GM18505 (cell line): ENCODE data around the gene ZDHHC6.

Source experiments
- ATAC-seq: cut with Tn5 transposase; IDR thresholded peaks from one replicate; pipeline ENCODE4 v1.9.1; 2021; ENCODE audit not compliant: unreplicated experiment
- POLR2A ChIP-seq: IDR thresholded peaks from 4 replicates; pipeline ENCODE4 v1.6.1; 2011; ENCODE audit warnings: borderline replicate concordance; ENCODE audit not compliant: insufficient read depth, insufficient read length; ENCODE audit errors: extremely low read depth

The ZDHHC6 gene

GRCh38 chr10:112461029-112461887 lies 14.5 kb upstream of the ZDHHC6 start:
- no peak for ATAC-seq
- TF ChIP-seq POLR2A = no peak

- no peak for TF ChIP-seq POLR2A
- ATAC-seq = no peak
These were observed 13.7 kb upstream of the ZDHHC6 start for GRCh38 chr10:112460366-112460765.

GRCh38 chr10:112456533-112456932 lies 9.8 kb upstream of the ZDHHC6 start:
- ATAC-seq = no peak
- TF ChIP-seq POLR2A = no peak

- TF ChIP-seq POLR2A = no peak
- ATAC-seq = no peak
These were observed 8.4 kb upstream of the ZDHHC6 start for GRCh38 chr10:112454910-112455779.

GRCh38 chr10:112448888-112449287 lies 2.2 kb upstream of the ZDHHC6 start:
- ATAC-seq = no peak
- TF ChIP-seq POLR2A = no peak

GRCh38 chr10:112447620-112447928 lies 860 bp upstream of the ZDHHC6 start:
- no peak for TF ChIP-seq POLR2A

GRCh38 chr10:112446055-112446854 lies 459 bp downstream of the ZDHHC6 start:
- no peak for TF ChIP-seq POLR2A
- no peak for ATAC-seq

More at GRCh38 chr10:112447620-112447928, 860 bp upstream of the ZDHHC6 start:
- no peak for ATAC-seq

GRCh38 chr10:112442063-112442462 lies 4.7 kb downstream of the ZDHHC6 start:
- TF ChIP-seq POLR2A = no peak
- ATAC-seq = no peak

GRCh38 chr10:112441520-112441919 lies 5.2 kb downstream of the ZDHHC6 start:
- ATAC-seq = no peak

GRCh38 chr10:112438356-112438755 lies 8.4 kb downstream of the ZDHHC6 start:
- TF ChIP-seq POLR2A = no peak
- ATAC-seq = no peak

More at GRCh38 chr10:112441520-112441919, 5.2 kb downstream of the ZDHHC6 start:
- TF ChIP-seq POLR2A = no peak

- no peak for TF ChIP-seq POLR2A
- ATAC-seq = no peak
These were observed 11.6 kb downstream of the ZDHHC6 start for GRCh38 chr10:112434988-112435619.

GRCh38 chr10:112433136-112433535 lies 13.6 kb downstream of the ZDHHC6 start:
- no peak for ATAC-seq

More at GRCh38 chr10:112433136-112433535, 13.6 kb downstream of the ZDHHC6 start:
- no peak for TF ChIP-seq POLR2A
